B cell (primary cell): ENCODE data around the gene SSX2IP. TPM values are rescaled to one million over a fixed set of nuclear protein-coding genes. Genes with fewer than 3 reads are reported as not detected.
"Not testable (repeated sequence)": the region's sequence is repeated elsewhere in the genome, so short reads cannot be mapped to it uniquely, and the experiment has no call there.

Experiments used
- ATAC-seq: fragments of 200-7000 bp; cut with Tn5 transposase; one replicate; pipeline ENCODE4 v1.10.0; 2021; ENCODE audit warnings: low read depth, mild to moderate bottlenecking, moderate number of reproducible peaks, moderate library complexity
- CTCF ChIA-PET: fragments of 350-600 bp; sonication (Branson Sonifier 250); formaldehyde crosslinking; loops from one replicate; lab custom pipeline; 2021; ENCODE audit warnings: antibody characterized with exemption, inconsistent platforms; lab: Charles Lee
- POLR2A ChIA-PET: fragments of 350-600 bp; sonication (Branson Sonifier 250); formaldehyde crosslinking; loops from one replicate; lab custom pipeline; 2021; ENCODE audit warnings: antibody characterized with exemption; lab: Charles Lee
- DNase-seq: peaks from one replicate; pipeline ENCODE4 v3.0.0; 2013
- H2AFZ ChIP-seq: 2 replicates; pipeline ENCODE4 v1.6.1; 2012; ENCODE audit warnings: mild to moderate bottlenecking, low read depth, low read length; ENCODE audit not compliant: insufficient read depth, poor library complexity, severe bottlenecking
- H3K27ac ChIP-seq, 2 donors: 1 replicate in 1 of 2; 2 replicates in 1 of 2; pipeline ENCODE4 v1.5.1; 2012 to 2013; ENCODE audit warnings: low read length in 2 of 2, mild to moderate bottlenecking in 2 of 2, moderate library complexity in 1 of 2
- H3K27me3 ChIP-seq, 4 experiments: fragments of 200-600 bp in 1 of 4; sonication (generic) in 1 of 4; replicated peaks in 1 of 4; 1 replicate in 2 of 4; 2 replicates in 2 of 4; pipeline versions ENCODE4 v1.6.1 to v1.7.0; 2013 to 2016; ENCODE audit warnings: low read length in 3 of 4, mild to moderate bottlenecking in 2 of 4, mixed read lengths in 1 of 4, moderate library complexity in 1 of 4; ENCODE audit not compliant: insufficient read depth in 4 of 4, control insufficient read depth in 3 of 4; ENCODE audit errors: control extremely low read depth in 1 of 4
- H3K36me3 ChIP-seq, 2 experiments: replicated peaks in 1 of 2; 1 replicate in 1 of 2; 2 replicates in 1 of 2; pipeline versions ENCODE4 v1.6.1 to v1.7.1; 2013; ENCODE audit warnings: low read length in 1 of 2; ENCODE audit not compliant: insufficient read depth in 2 of 2, control insufficient read depth in 1 of 2; ENCODE audit errors: control extremely low read depth in 1 of 2, extremely low read depth in 1 of 2
- H3K4me1 ChIP-seq, 2 donors: fragments of 200-600 bp in 1 of 2; sonication (generic) in 1 of 2; 1 replicate in 1 of 2; 2 replicates in 1 of 2; pipeline versions ENCODE4 v1.5.1 to v1.6.1; 2013 to 2017; ENCODE audit warnings: low read length in 2 of 2; ENCODE audit not compliant: control insufficient read depth in 2 of 2, insufficient read depth in 2 of 2
- H3K4me2 ChIP-seq: replicated peaks from 2 replicates; pipeline ENCODE3; 2012; ENCODE audit warnings: mild to moderate bottlenecking, low read depth, low read length; ENCODE audit not compliant: poor library complexity, severe bottlenecking
- H3K4me3 ChIP-seq, 5 experiments: fragments of 200-600 bp in 1 of 5; sonication (generic) in 1 of 5; 1 replicate in 3 of 5; 2 replicates in 2 of 5; pipeline versions ENCODE4 v1.5.1 to v1.7.0; 2011 to 2016; ENCODE audit warnings: low read length in 4 of 5, mild to moderate bottlenecking in 4 of 5, low read depth in 2 of 5, control low read depth in 1 of 5, moderate library complexity in 1 of 5; ENCODE audit not compliant: insufficient read depth in 1 of 5; ENCODE audit errors: control extremely low read depth in 1 of 5, extremely low read depth in 1 of 5
- H3K79me2 ChIP-seq: fragments of 200-600 bp; sonication (generic); one replicate; pipeline ENCODE4 v1.6.0; 2016; ENCODE audit warnings: low read length; ENCODE audit not compliant: control insufficient read depth, insufficient read depth
- H3K9ac ChIP-seq: fragments of 200-600 bp; sonication (generic); 2 replicates; pipeline ENCODE4 v1.6.1; 2017; ENCODE audit warnings: mild to moderate bottlenecking, low read length, moderate library complexity
- H3K9me3 ChIP-seq, 3 donors: one replicate each; pipeline versions ENCODE4 v1.6.1 to v1.7.1; 2013; ENCODE audit warnings: low read length in 2 of 3; ENCODE audit not compliant: control insufficient read depth in 2 of 3, insufficient read depth in 1 of 3; ENCODE audit errors: control extremely low read depth in 1 of 3
- H4K20me1 ChIP-seq: 2 replicates; pipeline ENCODE4 v1.6.0; 2012; ENCODE audit warnings: mild to moderate bottlenecking, low read length; ENCODE audit not compliant: insufficient read depth, control insufficient read depth, poor library complexity, severe bottlenecking
- H3K27ac Mint-ChIP-seq: one replicate; pipeline ENCODE4 v1.8.0; 2021; ENCODE audit warnings: mixed read lengths
- H3K27me3 Mint-ChIP-seq: one replicate; pipeline ENCODE4 v1.8.0; 2021; ENCODE audit warnings: mixed read lengths
- H3K4me1 Mint-ChIP-seq: one replicate; pipeline ENCODE4 v1.8.0; 2021; ENCODE audit warnings: mixed read lengths
- H3K4me3 Mint-ChIP-seq: one replicate; pipeline ENCODE4 v1.8.0; 2021; ENCODE audit warnings: mixed read lengths
- H3K9me3 Mint-ChIP-seq: one replicate; pipeline ENCODE4 v1.8.0; 2022; ENCODE audit warnings: mixed read lengths; ENCODE audit not compliant: insufficient read depth
- EZH2 ChIP-seq: IDR thresholded peaks from 2 replicates; pipeline ENCODE4 v1.6.1; 2012; ENCODE audit warnings: borderline replicate concordance, low read depth, mild to moderate bottlenecking, moderate library complexity, low read length; ENCODE audit not compliant: insufficient read depth, poor library complexity, severe bottlenecking
- WGBS: methylation state at CpG from one replicate; pipeline ENCODE4 v1.1.5; 2013; ENCODE audit warnings: missing lambda C conversion rate; ENCODE audit not compliant: insufficient coverage; 5-methylcytosine and 5-hydroxymethylcytosine counted together
- intact Hi-C: fragments of 100-400 bp; cut with micrococcal nuclease; formaldehyde crosslinking; loops from one replicate; pipeline ENCODE4 v1.10.0; 2022
- polyA plus RNA-seq: library from polyadenylated mRNA; depleted of rRNA; stranded (reverse); fragments of >200 nt; gene quantifications from 2 replicates; pipeline ENCODE4 v1.2.3, GENCODE V29; 2012
- total RNA-seq, 2 donors: library from RNA; stranded (reverse); fragments of 120-200 nt in 1 of 2; gene quantifications; 1 replicate in 1 of 2; 2 replicates in 1 of 2; pipeline versions ENCODE4 v1.2.3 to v1.2.4, GENCODE V29; 2013 to 2022
- TF ChIP-seq, protein P1 (sequence below): fragments of 200-600 bp; IDR thresholded peaks from one replicate; pipeline ENCODE4 v1.8.0; 2022; ENCODE audit warnings: antibody characterized with exemption, mild to moderate bottlenecking

The SSX2IP gene
- total and polyA plus RNA-seq, 2 donors (not counting 1 experiment from before 2014, with no cell fraction given): 0.95 to 10.3 TPM

GRCh38 chr1:84642774-84643173 lies 47.5 kb downstream of the SSX2IP start:
- H3K9me3 ChIP-seq: no peaks in the 10 kb centered on the region
- no peaks in the 10 kb centered on the region for H4K20me1 ChIP-seq
- H3K27ac ChIP-seq: no peak overlapping the region
- H3K4me1 Mint-ChIP-seq: no peaks in the 10 kb centered on the region
- ChIA-PET CTCF (interaction anchor here (0.9 kb wide), 1 partner anchor 12 kb away, joined by 3 read pairs; no protein-coding TSS in a partner anchor), POLR2A (no interaction called here)
- no peak overlapping the region for H3K27ac Mint-ChIP-seq
- H3K4me3 ChIP-seq: no peak overlapping the region
- intact Hi-C loops: no loop called here
- H3K4me1 ChIP-seq: no peaks in the 10 kb centered on the region
- ATAC-seq: no peak
- no peak for TF ChIP-seq EZH2
- TF ChIP-seq, protein P1, sequence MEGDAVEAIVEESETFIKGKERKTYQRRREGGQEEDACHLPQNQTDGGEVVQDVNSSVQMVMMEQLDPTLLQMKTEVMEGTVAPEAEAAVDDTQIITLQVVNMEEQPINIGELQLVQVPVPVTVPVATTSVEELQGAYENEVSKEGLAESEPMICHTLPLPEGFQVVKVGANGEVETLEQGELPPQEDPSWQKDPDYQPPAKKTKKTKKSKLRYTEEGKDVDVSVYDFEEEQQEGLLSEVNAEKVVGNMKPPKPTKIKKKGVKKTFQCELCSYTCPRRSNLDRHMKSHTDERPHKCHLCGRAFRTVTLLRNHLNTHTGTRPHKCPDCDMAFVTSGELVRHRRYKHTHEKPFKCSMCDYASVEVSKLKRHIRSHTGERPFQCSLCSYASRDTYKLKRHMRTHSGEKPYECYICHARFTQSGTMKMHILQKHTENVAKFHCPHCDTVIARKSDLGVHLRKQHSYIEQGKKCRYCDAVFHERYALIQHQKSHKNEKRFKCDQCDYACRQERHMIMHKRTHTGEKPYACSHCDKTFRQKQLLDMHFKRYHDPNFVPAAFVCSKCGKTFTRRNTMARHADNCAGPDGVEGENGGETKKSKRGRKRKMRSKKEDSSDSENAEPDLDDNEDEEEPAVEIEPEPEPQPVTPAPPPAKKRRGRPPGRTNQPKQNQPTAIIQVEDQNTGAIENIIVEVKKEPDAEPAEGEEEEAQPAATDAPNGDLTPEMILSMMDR: no peak
- no peak overlapping the region for H2AFZ ChIP-seq
- no peaks in the 10 kb centered on the region for H3K36me3 ChIP-seq
- H3K9me3 Mint-ChIP-seq: no peaks in the 10 kb centered on the region
- H3K9ac ChIP-seq: no peak overlapping the region
- H3K27me3 ChIP-seq: no peaks in the 10 kb centered on the region
- H3K79me2 ChIP-seq: no peaks in the 10 kb centered on the region
- no peak overlapping the region for H3K4me3 Mint-ChIP-seq
- no peak for DNase-seq
- no peak overlapping the region for H3K4me2 ChIP-seq
- no peaks in the 10 kb centered on the region for H3K27me3 Mint-ChIP-seq

DNA sequence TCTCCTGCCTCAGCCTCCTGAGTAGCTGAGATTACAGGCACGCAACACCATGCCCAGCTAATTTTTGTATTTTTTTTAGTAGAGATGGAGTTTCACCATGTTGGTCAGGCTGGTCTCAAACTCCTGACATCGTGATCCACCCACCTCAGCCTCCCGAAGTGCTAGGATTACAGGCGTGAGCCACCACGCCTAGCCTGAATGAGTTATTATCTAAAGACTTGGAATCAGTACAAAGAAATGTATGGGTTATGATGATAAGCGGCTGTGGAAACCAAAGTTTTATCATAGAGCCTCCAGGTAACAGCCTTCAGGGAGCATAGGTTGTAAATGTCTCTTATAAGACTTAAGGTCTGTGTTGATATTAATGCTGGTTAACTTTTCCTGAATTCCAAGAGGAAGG lies 50.5 kb downstream of the SSX2IP start:
- H3K4me1 Mint-ChIP-seq, H3K36me3 ChIP-seq, H4K20me1 ChIP-seq, H3K9ac ChIP-seq, DNase-seq, H3K9me3 Mint-ChIP-seq, H3K27ac Mint-ChIP-seq, ATAC-seq, POLR2A ChIA-PET, H3K4me3 Mint-ChIP-seq, H3K27ac ChIP-seq, H3K9me3 ChIP-seq, CTCF ChIA-PET, H3K4me2 ChIP-seq, H3K27me3 Mint-ChIP-seq, H2AFZ ChIP-seq, intact Hi-C loops, H3K4me1 ChIP-seq, H3K27me3 ChIP-seq, H3K79me2 ChIP-seq, H3K4me3 ChIP-seq: not testable (repeated sequence)
- WGBS: no CpG with 5 or more reads among the region's 6 CpGs
